GM18526 (cell line): ENCODE measurements around the gene C1QL4.

Source experiments
- POLR2A ChIP-seq: IDR thresholded peaks from 3 replicates; pipeline ENCODE4 v1.6.1; 2011; ENCODE audit not compliant: insufficient read length; ENCODE audit errors: extremely low read depth

Gene C1QL4

DNA sequence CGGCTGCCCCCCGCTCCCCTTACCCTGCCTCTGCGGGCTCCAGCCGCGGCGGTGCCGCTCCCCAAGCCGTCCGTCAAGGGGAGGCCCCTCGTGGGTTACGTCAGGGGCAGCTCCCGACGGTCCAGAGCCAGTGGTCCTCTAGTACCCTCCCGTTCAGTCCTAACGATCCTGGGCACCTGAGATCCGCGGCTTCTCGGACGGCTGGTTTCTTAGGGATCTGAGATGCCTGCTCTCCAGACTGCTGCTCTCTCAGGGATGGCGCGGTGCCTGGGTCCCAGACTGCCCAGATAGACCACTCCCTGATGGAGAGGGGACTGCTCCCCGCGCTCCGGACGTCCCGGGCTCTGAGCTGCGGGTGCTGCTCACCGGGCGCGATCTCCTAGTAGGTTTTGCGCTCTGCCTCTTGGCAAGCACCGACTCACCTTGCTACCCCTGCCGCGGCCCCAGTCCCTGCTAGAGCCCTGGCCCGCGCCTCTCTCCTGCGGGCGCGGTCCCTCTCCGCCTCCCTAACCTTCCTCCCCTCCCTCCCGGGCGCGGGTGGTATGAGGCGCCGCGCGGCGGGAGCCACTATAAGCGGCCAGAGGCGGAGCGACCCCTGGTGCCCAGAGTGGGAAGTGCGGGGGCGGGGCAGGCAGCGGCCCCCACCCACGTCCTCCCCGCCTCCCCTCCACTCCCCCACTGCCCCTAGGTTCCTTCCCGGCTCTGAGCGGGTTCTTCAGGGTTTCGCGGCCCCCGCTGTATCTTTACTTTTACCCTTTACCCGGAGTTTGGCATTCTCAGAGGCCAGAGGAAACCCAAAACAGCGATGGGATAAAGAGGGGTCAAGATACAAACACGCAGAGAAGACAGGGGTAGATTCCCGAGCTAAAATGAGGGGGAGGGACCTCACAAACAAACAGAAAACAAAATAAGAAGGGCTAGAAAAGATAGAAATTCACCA lies at the start of gene C1QL4:
TSS of gene C1QL4 (minus strand) at position 544 of the 940 bp plus-strand sequence. CDS start 711 bp downstream, outside the sequence.
- no peak for TF ChIP-seq POLR2A

DNA sequence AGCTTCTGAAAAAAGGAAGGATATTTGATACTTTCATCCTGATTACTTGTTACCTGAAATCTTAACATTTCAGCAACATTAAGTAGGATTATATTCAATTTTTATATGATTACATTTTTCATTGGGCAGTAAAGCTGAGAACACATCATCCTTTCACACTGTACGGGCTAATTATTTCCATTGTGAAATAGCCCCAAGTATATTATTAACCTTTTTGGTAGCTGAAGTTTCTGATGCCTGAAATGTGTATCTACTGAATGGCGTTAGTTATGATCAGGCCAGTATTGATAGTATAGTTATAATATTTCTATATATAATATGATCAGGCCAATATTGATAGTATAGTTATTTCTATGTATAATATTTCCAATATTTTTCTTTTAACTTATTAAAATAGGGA lies 40.4 kb upstream of the C1QL4 start:
- no peak for TF ChIP-seq POLR2A

- no peak for TF ChIP-seq POLR2A
Measured at GRCh38 chr12:49375406-49375805, 38.4 kb upstream of the C1QL4 start.

- TF ChIP-seq POLR2A: no peak
Measured at GRCh38 chr12:49370539-49370938, 33.6 kb upstream of the C1QL4 start.

GRCh38 chr12:49369411-49370145 lies 32.6 kb upstream of the C1QL4 start:
- no peak for TF ChIP-seq POLR2A

DNA sequence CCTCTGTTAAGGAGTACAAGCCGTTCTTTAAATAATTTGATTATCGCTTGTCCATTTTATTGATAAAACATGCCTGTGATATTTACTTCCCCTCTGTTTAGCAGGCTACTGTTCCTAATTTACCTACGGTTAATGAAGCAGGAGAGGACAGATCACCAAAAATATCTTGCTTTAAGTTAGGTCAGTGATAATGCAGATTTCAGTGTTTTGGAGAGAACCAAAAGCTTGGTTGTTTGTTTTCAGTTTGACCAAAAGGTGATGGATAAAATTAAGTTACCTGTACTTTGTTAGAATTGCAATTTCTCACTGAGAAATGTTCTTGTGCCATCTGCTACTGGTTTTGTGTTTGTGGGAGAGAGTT lies 31.2 kb upstream of the C1QL4 start:
- no peak for TF ChIP-seq POLR2A

DNA sequence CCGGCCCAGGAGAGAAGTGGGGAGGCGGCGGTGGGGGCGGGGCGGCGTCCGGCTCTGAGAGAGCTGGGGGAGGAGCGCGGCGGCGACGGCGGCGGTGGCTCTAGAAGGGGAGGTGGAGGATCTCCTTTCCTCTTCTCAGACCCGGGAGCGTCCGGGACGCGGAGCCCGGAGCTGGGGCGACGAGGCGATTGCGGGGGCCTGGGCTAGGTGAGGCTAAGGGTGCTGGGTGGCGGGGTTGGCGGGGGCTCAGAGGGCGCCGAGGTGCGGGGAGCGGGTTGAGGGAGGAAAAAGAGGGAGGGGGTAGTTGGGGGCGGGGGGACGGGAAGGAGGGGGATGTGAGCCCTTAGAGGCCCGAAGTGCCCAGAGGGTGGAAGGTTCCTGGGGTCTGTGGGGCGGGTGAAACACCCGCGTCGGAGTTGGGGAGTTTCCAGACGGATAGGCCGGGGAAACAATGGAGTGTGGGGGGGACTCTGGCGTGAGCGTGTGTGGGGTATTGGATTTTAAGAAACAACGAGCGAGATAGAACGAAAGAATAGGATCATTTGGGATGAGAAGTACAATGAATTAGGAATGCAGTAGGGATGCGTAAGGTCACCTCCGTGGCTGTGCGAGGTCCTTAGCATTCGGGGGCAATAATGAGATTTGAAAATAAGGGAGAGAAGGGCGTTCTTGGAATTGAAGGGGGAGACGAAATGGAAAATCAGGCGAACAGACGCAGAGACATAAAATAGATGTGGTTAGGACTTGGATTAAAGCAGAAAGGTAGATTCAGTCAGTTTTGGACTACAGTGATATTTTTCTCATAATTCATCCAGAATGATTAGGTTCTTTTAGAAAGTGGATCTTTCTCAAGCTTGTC lies 30.6 kb upstream of the C1QL4 start, which contains the start of gene SPATS2:
TSS of gene SPATS2 (plus strand) at position 82 of the 859 bp plus-strand sequence. CDS start 93,551 bp downstream, outside the sequence.
- TF ChIP-seq POLR2A: peak; percentile 62

DNA sequence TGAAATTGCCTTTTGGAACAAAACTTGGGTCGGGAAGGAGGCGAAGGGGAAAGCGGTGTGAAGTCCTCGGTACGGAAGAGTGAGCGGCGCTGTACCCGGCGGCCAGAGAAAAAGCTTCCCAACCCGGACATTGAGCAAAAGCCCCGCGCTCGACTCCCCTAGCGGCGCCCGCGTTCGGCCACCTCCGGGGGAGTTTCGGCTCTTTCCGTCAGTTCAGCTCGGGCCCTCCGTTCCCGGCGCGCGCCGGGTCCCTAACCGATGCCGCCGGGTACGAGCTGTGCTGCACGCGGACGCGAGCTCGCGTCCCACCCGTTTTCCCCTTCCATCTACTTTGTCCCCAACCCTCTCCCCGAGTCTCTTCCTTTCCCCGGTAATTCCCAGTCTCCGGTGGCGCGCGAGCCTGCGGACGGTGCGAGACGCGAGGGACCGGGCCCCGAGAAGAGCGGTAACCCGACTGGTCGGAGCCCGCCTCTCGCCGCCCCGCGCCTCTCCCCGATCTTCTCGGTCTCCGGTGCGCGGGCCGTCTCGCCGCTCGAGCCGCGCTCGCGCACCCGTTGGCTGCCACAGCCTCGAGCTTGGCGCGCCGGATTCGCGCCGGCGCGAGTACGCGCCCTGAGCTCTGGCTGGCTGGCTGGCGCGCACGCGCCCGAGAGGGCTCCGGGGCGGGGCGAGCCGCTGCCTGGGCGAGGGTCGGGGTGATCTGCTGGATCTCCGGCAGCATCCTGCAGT lies 29.8 kb upstream of the C1QL4 start:
- peak; percentile 83 for TF ChIP-seq POLR2A

DNA sequence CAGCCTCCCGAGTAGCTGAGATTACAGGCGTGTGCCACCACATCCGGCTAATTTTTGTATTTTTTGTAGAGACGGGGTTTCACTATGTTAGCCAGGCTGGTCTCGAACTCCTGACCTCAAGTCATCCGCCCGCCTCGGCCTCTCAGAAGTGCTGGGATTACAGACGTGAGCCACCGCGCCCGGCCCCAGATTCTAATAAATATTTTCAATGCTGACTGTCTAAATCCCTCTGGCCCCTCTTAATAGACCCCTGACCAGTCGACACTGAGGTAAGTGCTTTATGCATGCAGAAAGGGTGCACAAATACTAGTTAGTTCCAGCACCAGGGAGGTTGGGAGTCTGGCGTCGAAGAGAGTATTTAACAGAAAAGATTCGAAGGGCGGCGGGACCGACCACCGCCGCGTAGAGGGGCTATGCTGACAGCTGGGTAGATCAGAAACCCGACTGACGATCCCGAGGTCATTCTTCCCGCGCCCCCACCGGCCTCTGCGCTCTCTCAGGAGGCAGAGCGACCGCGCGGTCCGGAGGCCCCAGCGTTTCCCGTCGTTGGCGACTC lies 29.2 kb upstream of the C1QL4 start:
- no peak for TF ChIP-seq POLR2A

- TF ChIP-seq POLR2A: no peak
Measured at GRCh38 chr12:49365542-49365941, 28.6 kb upstream of the C1QL4 start.

- TF ChIP-seq POLR2A: no peak
Measured at GRCh38 chr12:49364989-49365388, 28.0 kb upstream of the C1QL4 start.

DNA sequence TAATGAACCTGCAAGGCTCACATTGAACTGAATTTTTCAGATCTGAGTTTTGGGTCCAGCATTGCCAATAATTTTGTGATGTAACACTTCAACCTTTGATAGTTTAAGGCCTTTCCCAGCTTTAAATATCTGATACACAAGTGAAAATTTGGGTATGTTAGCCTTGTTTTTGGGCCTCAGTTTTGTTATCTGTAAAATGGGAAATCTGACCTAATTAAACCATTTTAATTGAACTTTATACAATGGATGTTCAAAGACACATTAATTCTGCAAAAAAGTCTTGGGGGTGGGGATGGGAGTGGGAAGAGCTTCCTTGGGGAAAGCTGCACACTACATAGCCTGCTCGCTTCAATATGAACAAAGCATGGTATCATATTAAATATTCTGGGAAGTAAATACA lies 25.1 kb upstream of the C1QL4 start:
- no peak for TF ChIP-seq POLR2A

DNA sequence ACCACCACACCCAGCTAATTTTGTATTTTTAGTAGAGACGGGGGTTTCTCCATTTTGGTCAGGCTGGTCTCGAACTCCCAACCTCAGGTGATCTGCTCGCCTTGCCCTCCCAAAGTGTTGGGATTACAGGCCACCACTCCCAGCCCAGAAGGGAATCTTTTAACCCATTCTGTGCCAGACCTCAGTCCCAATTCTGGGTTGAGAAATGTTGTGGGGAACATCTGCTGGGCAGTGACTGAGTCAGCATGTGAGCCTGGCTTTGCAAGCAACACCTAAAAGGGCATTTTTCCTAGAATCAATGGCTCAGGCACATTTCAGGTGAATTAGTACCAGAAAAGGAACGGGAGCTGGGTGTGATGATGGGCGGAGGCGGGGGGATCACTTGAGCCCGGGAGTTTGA lies 22.7 kb upstream of the C1QL4 start:
- no peak for TF ChIP-seq POLR2A

GRCh38 chr12:49358483-49359141 lies 21.6 kb upstream of the C1QL4 start:
- no peak for TF ChIP-seq POLR2A

- no peak for TF ChIP-seq POLR2A
Measured at GRCh38 chr12:49357103-49357678, 20.2 kb upstream of the C1QL4 start.
